Measurements from ENCODE around the gene ZNF860.
"Not testable (repeated sequence)": the region's sequence is repeated elsewhere in the genome, so short reads cannot be mapped to it uniquely, and the experiment has no call there.

The ZNF860 gene

DNA sequence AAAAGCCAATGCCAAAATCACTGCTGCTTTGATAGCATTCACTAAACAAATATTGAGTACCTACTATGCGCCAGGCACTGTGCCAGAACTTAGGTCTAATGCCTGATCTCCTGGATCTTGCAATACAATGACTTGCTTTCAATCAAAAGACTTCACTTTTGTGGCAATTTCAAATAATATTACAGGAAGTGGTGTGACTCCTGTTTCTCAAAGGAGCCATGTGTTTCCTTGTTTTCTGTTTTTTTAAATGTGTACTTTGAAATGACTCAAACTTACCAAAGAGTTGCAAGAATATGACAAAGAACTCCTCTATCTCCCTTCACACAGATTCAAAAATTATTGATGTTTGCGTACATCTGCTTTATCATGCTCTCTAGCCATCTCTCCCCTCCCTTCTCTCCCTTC lies 18.7 kb upstream of the ZNF860 start:
- no peak for DNase-seq

GRCh38 chr3:31966978-31967591 lies 14.5 kb upstream of the ZNF860 start:
- no peak for DNase-seq

DNA sequence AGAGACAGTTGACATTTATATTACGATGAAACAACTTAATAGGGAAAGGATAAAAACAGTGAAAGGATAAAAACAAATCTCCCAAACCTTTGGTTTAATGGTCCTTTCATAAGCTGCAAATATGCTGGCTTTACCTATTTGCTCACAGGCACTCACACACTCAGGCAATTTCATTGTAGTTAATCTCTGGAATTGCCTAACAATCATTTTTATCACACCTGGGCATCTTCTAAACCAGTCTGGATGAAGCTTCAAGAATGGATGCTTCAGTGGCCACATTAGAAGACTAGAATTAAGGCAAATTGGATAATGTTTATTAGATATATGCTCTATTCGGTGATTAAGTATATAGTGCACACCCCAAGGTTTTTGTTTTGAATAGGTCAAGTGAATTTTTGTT lies 14.0 kb upstream of the ZNF860 start:
- no peak for DNase-seq

- DNase-seq: no peak
Observed at GRCh38 chr3:31968369-31968926, 13.1 kb upstream of the ZNF860 start.

DNA sequence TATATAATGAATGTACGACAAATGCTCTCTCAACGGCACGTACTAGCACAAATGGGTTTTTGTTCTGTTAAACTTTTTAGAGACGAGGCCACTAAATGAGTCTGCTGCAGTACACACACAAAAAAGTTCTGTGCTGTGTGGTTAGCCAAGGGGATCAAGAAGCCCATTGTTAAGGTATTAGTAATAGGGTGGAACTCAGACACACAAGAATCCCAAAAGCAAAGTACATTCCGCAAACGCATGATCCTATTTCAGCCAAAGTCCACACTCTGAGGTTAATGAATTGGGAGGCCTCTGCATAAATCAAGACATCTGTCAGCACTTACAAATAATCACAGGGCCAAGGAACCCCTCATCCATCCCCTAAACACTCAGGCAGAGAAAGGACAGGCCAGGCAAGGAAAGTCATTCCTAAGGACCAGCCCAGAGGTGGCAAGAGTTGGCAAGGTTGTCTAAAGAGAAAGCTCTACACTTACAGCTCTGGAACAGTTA lies 12.6 kb upstream of the ZNF860 start:
- DNase-seq: no peak

- DNase-seq: no peak
Observed at GRCh38 chr3:31971607-31972006, 9.9 kb upstream of the ZNF860 start.

DNA sequence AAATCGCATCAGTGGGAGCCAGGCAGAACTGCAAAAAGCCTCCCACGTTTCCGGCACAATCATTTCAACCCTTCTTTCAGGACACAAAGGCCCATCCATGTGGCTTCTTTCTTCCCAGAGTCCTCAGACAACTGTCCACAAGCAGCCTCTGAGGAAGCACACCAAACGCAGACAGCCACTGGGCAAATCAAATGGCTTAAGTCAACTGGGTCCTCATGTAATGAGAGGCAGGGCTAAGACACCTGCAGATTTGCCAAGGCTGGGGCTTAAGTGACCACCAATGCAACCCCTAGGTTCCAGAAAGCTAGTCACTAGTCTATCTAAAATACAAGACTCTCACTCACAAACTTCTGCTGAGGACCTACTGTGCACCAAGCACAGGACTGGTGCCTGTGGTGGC lies 8.5 kb upstream of the ZNF860 start:
- DNase-seq: no peak

- no peak for DNase-seq
Observed at GRCh38 chr3:31973837-31974236, 7.7 kb upstream of the ZNF860 start.

GRCh38 chr3:31974471-31974870 lies 7.1 kb upstream of the ZNF860 start:
- DNase-seq: no peak

DNA sequence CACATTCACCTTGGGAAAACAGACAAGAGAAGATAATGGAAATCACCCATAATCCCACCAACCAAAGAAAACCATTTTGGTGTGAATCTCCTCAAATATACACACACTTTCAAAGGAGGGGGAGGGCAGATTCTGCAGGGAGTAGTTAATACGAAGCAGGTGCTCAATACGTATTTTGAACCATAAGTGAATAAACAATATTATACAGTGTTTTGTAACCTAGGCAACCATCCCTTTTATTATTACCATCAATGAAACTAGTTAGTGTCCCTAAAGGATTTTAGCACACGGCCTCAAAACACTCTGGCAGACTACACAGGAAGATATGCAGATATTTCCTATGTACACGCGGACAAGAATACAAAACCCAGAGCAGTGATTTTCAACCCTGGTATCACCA lies 6.6 kb upstream of the ZNF860 start:
- no peak for DNase-seq

- no peak for DNase-seq
Observed at GRCh38 chr3:31976302-31976701, 5.2 kb upstream of the ZNF860 start.

DNA sequence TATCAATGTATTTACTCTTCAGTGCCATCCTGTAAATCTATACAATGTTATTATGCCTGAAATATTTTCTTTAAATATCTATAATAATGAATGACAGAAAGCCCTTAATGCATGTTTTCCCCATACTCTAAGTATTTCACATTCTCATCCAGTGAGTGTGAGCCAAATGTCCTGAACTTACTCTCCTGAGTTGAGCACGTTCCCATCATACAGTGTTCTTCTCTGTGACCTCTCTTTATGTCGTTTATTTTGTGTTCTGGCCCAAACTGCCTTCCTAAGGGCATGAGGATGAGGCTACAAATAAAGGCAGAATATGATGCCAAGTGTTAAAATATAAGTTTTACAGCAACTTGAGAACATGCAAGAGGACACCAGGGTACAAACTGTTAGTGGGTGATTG lies 3.8 kb upstream of the ZNF860 start:
- no peak for DNase-seq

GRCh38 chr3:31978553-31978952 lies 3.0 kb upstream of the ZNF860 start:
- no peak for DNase-seq

DNA sequence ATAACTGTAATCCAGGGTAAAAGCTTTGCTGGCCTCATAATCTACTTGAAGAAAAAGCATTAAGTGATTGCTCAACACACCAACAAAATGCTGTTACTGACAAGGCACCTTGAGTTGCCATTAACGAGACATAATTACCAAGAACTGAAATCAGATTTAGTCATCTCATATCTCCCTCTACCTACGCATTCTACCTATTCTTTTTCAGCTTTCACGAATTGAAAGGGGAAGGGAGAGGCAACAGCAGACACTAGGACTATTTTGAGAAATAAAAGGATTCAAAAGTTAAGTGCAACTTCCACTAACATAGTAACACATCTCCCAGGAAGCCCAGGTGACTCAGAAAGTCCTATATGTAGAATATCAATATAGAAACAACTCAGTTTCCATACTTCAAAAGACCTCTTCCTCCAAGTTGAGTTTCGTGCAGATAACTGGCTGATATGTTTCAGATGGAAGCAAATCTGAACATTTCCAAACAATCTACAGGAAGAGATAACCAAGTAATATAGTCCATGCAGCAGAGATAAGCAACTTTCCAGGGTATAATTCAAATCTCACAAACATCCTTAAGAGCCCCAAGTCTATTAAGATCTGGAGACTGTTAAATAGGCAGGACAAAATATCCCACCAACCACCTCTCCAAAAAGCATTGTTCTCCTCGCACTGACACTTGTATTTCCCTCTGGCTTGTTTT lies 2.4 kb upstream of the ZNF860 start:
- no peak for DNase-seq

DNA sequence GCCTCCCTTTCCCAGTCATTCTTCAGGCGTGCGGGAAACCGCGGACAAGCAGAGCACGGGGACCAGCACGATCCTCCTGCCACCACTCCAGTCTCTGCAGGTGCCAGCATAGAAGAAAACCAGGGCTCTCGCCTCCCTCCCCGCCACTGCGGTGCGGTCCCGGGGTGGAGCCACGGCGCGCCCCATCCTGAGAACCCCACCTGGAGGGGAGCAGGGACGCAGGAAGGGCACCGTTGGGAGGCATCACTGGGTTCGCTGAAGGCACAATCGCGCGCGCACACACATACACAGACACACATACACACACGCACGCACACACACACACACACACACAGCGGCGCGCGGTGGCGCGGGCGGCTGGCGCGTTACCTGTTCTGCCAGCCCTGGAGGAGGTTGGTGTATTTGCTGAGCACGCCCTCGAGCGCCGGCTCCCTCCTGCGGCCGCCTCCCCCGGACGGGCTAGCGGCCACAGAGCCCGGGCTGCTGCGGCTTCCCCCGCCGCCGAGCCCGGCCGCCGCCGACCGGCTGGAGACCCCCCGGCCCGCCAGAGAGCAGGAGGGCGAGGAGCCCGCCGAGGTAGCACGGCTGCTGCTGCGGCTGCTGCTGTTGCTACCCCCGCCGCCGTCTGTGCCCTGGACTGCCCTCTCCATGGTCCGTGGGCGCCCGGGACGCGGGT lies 882 bp upstream of the ZNF860 start:
- DNase-seq: peak; percentile 30

GRCh38 chr3:31984321-31984720 lies 2.8 kb downstream of the ZNF860 start:
- DNase-seq: no peak

- DNase-seq: no peak
Observed at GRCh38 chr3:31985831-31986230, 4.3 kb downstream of the ZNF860 start.

DNA sequence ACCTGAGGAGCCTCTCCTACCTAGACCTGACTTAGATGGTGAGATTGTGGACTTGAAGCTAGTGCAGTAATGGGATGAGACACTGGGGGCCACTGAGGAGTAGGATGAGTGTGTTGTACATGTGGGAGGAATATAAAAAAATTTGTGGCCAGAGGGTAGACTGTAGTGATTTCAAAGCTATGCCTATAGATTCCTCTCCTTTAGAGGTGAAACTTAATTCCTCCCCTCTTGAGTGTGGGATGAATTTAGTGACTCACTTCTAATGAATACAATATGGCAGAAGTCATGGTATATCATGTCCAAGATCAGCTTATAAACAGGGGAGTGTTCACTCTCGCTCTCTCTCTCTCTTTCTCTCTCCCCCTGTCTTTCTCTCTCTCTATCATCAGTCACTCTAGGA lies 6.7 kb downstream of the ZNF860 start:
- no peak for DNase-seq

- DNase-seq: not testable (repeated sequence)
Observed at GRCh38 chr3:31992995-31993394, 11.4 kb downstream of the ZNF860 start.

DNA sequence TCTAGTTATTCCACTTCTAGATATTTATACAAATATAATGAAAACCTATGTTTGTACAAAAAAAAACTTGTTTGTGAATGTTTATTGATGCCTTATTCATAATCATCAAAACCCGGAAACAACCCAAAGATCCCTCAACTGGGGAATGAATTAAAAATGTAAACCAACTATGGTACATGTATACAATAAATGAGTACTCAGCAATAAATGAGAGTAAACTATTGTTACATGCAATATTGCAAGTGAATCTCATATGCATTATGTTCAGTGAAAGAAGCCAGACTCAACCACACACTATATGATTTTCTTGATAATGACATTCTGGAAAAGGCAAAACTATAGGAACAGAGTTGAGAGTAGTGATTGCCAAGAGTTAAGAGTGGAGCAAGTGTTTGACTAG lies 12.3 kb downstream of the ZNF860 start:
- DNase-seq: no peak

DNA sequence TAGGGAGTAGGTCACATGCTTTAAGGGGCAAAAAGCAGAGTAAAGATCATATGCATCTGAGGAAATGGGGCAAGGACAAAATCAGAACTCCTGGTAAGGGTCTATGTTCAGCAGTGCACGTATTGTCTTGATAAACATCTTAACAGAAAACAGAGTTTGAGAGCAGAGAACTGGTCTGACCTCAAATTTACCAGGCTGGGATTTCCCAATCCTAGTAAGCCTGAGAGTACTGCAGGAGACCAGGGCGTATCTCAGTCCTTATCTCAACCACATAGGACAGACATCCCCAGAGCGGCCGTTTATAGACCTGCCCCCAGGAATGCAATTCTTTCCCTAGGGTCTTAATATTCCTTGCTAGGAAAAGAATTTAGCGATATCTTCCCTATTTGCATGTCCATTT lies 13.5 kb downstream of the ZNF860 start:
- DNase-seq: not testable (repeated sequence)

- no peak for DNase-seq
Observed at GRCh38 chr3:31996195-31996594, 14.6 kb downstream of the ZNF860 start.

GRCh38 chr3:31997500-31997899 lies 15.9 kb downstream of the ZNF860 start:
- DNase-seq: no peak

DNA sequence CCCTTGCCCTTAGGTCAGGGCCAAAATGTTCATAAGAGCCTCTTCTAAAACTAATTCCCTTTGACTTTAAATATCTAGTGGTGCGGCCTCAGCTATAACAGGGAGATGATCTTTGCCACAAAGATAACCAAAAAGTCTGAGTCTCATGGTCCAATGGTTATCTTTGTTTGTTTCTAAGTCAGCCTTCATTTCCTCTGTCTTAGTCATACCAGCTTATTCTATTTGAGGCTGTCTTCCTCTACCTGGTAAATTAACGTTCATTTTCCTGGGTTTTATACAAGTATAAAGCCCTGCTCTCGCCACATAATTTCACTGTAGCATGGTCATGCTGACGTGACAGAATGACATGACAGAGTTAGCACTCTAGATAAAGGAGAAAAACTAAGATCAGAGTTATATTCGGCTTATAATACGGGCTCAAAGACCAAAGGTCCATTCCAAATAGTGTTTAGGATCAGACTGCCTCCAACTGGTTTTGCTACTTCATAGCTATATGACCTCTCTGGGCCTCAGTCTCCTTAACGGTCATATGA lies 18.4 kb downstream of the ZNF860 start:
- DNase-seq: no peak
